ENCODE data around the gene GPD1L. TPM values are rescaled to one million over a fixed set of nuclear protein-coding genes. Genes with fewer than 3 reads are reported as not detected.

GPD1L gene
- total and polyA plus RNA-seq, 2 of the 13 experiments (the other 11 are each of a cell fraction or from before 2014, with no cell fraction given), result 4.9 to 13.7 TPM

DNA sequence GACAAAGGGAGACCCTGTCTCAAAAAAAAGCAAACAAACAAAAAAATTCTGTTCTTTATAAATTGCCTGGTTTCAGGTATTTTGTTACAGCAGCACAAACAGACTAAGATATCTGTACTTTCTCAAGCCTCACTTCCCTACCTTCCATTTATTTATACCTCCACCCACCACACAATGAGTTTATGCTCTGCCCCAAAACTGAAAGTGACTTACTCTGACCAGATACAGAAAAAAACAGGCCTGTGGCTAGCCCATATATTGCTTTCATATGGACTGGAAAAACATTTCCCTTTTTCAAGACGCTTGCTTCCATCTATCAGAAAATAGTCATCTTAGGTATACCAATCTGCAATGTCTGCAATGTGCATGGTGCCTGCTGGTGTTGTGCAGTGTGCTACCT lies 8.7 kb upstream of the GPD1L start:
- no peak overlapping the region for H2AFZ ChIP-seq (ENCODE audit: low read length)
- H3K79me2 ChIP-seq (ENCODE audit: insufficient read depth, low read length), result no peaks in the 10 kb centered on the region
- no peak for ATAC-seq
- no peaks in the 10 kb centered on the region for H3K36me3 ChIP-seq (replicated peaks in 1 of 2; ENCODE audit: control insufficient read depth in 1 of 2, insufficient read depth in 2 of 2, low read length in 2 of 2)
- H3K4me2 ChIP-seq (ENCODE audit: low read depth, low read length), result no peak overlapping the region
- ChIA-PET POLR2A (no interaction called here), CTCF (ENCODE audit: low intra/inter-chr PET ratio, low total read pairs) (no interaction called here)
- DNase-seq (ENCODE audit: low spot score), result no peak
- no peak for FAIRE-seq
- no peaks in the 10 kb centered on the region for H4K20me1 ChIP-seq (ENCODE audit: insufficient read depth, low read length)
- 57% methylated on average over 1 of the region's 1 CpG for WGBS (ENCODE audit: low lambda C conversion rate)
- BruUV-seq (replicated peaks), result no TSS peak
- intact Hi-C loops (cut with micrococcal nuclease; ENCODE audit: unreplicated experiment) (loop anchor here (5.0 kb wide), 1 partner anchor 70 kb away; no protein-coding TSS in a partner anchor), in situ Hi-C loops (cut with HindIII; ENCODE audit: extremely low pct_ligation_motif_present, low pct_unique_long_range_greater_than_20kb) (no loop called here)
- H3K9ac ChIP-seq (ENCODE audit: insufficient read depth, low read depth, low read length), result no peak overlapping the region
- no peaks in the 10 kb centered on the region for H3K9me3 ChIP-seq (ENCODE audit: low read length)
- peaks cover 2 to 22% of the 10 kb centered on the region in 2 experiments; a peak in 2 of 5 replicates for H3K27me3 ChIP-seq (ENCODE audit: control insufficient read depth in 1 of 2, insufficient read depth in 2 of 2, low read length in 2 of 2)
- no peak overlapping the region for H3K4me3 ChIP-seq (replicated peaks in 1 of 3; ENCODE audit: insufficient read depth in 1 of 3, low read depth in 2 of 3, low read length in 3 of 3)
- no peak overlapping the region for H3K27ac ChIP-seq (ENCODE audit: extremely low read length, insufficient read depth, low read length)
- peaks cover 16% of the 10 kb centered on the region; the same call in 1 of the 2 replicates for H3K4me1 ChIP-seq (ENCODE audit: insufficient read depth, low read length)
- TF ChIP-seq PAXIP1 (CRISPR knock-in tag; conservative IDR thresholded peaks at IDR 0.05) (no peak), ZNF335 (CRISPR knock-in tag; IDR thresholded peaks at IDR 0.05) (no peak)

GRCh38 chr3:32098528-32098927 lies 7.9 kb upstream of the GPD1L start:
- Histone ChIP-seq H3K36me3 (replicated peaks in 1 of 2; ENCODE audit: control insufficient read depth in 1 of 2, insufficient read depth in 2 of 2, low read length in 2 of 2) (no peaks in the 10 kb centered on the region), H3K27me3 (ENCODE audit: control insufficient read depth in 1 of 2, insufficient read depth in 2 of 2, low read length in 2 of 2) (peaks cover 2 to 19% of the 10 kb centered on the region in 2 experiments; a peak in 2 of 5 replicates), H3K4me1 (ENCODE audit: insufficient read depth, low read length) (peaks cover 17% of the 10 kb centered on the region; the same call in 1 of the 2 replicates), H3K9ac (ENCODE audit: insufficient read depth, low read depth, low read length) (no peak overlapping the region), H2AFZ (ENCODE audit: low read length) (no peak overlapping the region), H3K27ac (ENCODE audit: extremely low read length, insufficient read depth, low read length) (no peak overlapping the region), H3K4me3 (replicated peaks in 1 of 3; ENCODE audit: insufficient read depth in 1 of 3, low read depth in 2 of 3, low read length in 3 of 3) (no peak overlapping the region), H4K20me1 (ENCODE audit: insufficient read depth, low read length) (no peaks in the 10 kb centered on the region), H3K79me2 (ENCODE audit: insufficient read depth, low read length) (no peaks in the 10 kb centered on the region), H3K9me3 (ENCODE audit: low read length) (no peaks in the 10 kb centered on the region), H3K4me2 (ENCODE audit: low read depth, low read length) (no peak overlapping the region)
- in situ Hi-C loops (cut with HindIII; ENCODE audit: extremely low pct_ligation_motif_present, low pct_unique_long_range_greater_than_20kb), result no loop called here
- ChIA-PET CTCF (ENCODE audit: low intra/inter-chr PET ratio, low total read pairs) (no interaction called here), POLR2A (no interaction called here)
- ATAC-seq (no peak), DNase-seq (ENCODE audit: low spot score) (no peak), FAIRE-seq (no peak)
- no TSS peak for BruUV-seq (replicated peaks)
- intact Hi-C loops (cut with micrococcal nuclease; ENCODE audit: unreplicated experiment), result loop anchor here (5.0 kb wide), 1 partner anchor 71 kb away; no protein-coding TSS in a partner anchor
- 11% methylated on average over 1 of the region's 1 CpG for WGBS (ENCODE audit: low lambda C conversion rate)
- TF ChIP-seq, protein P1, sequence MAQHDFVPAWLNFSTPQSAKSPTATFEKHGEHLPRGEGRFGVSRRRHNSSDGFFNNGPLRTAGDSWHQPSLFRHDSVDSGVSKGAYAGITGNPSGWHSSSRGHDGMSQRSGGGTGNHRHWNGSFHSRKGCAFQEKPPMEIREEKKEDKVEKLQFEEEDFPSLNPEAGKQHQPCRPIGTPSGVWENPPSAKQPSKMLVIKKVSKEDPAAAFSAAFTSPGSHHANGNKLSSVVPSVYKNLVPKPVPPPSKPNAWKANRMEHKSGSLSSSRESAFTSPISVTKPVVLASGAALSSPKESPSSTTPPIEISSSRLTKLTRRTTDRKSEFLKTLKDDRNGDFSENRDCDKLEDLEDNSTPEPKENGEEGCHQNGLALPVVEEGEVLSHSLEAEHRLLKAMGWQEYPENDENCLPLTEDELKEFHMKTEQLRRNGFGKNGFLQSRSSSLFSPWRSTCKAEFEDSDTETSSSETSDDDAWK (CRISPR knock-in tag; IDR thresholded peaks at IDR 0.05), result no peak
- TF ChIP-seq THAP8 (CRISPR knock-in tag; IDR thresholded peaks at IDR 0.05; ENCODE audit: borderline replicate concordance), result no peak
- TF ChIP-seq, protein P2, sequence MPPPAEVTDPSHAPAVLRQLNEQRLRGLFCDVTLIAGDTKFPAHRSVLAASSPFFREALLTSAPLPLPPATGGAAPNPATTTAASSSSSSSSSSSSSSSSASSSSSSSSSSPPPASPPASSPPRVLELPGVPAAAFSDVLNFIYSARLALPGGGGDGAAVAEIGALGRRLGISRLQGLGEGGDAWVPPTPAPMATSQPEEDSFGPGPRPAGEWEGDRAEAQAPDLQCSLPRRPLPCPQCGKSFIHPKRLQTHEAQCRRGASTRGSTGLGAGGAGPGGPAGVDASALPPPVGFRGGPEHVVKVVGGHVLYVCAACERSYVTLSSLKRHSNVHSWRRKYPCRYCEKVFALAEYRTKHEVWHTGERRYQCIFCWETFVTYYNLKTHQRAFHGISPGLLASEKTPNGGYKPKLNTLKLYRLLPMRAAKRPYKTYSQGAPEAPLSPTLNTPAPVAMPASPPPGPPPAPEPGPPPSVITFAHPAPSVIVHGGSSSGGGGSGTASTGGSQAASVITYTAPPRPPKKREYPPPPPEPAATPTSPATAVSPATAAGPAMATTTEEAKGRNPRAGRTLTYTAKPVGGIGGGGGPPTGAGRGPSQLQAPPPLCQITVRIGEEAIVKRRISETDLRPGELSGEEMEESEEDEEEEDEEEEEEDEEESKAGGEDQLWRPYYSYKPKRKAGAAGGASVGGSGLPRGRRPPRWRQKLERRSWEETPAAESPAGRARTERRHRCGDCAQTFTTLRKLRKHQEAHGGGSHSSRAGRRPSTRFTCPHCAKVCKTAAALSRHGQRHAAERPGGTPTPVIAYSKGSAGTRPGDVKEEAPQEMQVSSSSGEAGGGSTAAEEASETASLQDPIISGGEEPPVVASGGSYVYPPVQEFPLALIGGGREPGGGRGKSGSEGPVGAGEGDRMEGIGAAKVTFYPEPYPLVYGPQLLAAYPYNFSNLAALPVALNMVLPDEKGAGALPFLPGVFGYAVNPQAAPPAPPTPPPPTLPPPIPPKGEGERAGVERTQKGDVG (CRISPR knock-in tag; IDR thresholded peaks at IDR 0.05; ENCODE audit: borderline replicate concordance), result no peak
- no peak for TF ChIP-seq ZNF235 (CRISPR knock-in tag; IDR thresholded peaks at IDR 0.05; ENCODE audit: borderline replicate concordance)
- TF ChIP-seq TAF15 (IDR thresholded peaks at IDR 0.05; ENCODE audit: low read depth, low read length, poor library complexity, severe bottlenecking), result no peak
